Naive B cell (primary cell): ENCODE measurements around the gene FN1. TPM values are rescaled to one million over a fixed set of nuclear protein-coding genes. Genes with fewer than 3 reads are reported as not detected.

ENCODE experiments used
- ATAC-seq, 2 donors: fragments of 150-1000 bp; cut with Tn5 transposase; 2 replicates each; pipeline ENCODE4 v1.10.0; 2021; ENCODE audit warnings: low read depth in 2 of 2, mild to moderate bottlenecking in 2 of 2, moderate library complexity in 2 of 2
- DNase-seq: peaks from one replicate; pipeline ENCODE4 v3.0.0; 2022
- H3K27ac Mint-ChIP-seq, 6 donors: one replicate each; pipeline ENCODE4 v1.8.0; 2020 to 2022; ENCODE audit warnings: mild to moderate bottlenecking in 6 of 6, mixed read lengths in 6 of 6, moderate library complexity in 5 of 6, inconsistent platforms in 2 of 6
- H3K27me3 Mint-ChIP-seq, 3 donors: one replicate each; pipeline ENCODE4 v1.8.0; 2021 to 2022; ENCODE audit warnings: mixed read lengths in 3 of 3, mild to moderate bottlenecking in 1 of 3
- H3K36me3 Mint-ChIP-seq, 2 donors: one replicate each; pipeline ENCODE4 v1.8.0; 2020 to 2022; ENCODE audit warnings: mixed read lengths in 2 of 2, inconsistent platforms in 1 of 2, mild to moderate bottlenecking in 1 of 2
- H3K4me1 Mint-ChIP-seq, 3 donors: one replicate each; pipeline ENCODE4 v1.8.0; 2020 to 2022; ENCODE audit warnings: mixed read lengths in 3 of 3, inconsistent platforms in 1 of 3, mild to moderate bottlenecking in 1 of 3, moderate library complexity in 1 of 3
- H3K4me3 Mint-ChIP-seq, 8 donors: one replicate each; pipeline ENCODE4 v1.8.0; 2020 to 2022; ENCODE audit warnings: mild to moderate bottlenecking in 8 of 8, mixed read lengths in 8 of 8, moderate library complexity in 8 of 8, inconsistent platforms in 2 of 8
- H3K9me3 Mint-ChIP-seq, 7 donors: one replicate each; pipeline ENCODE4 v1.8.0; 2020 to 2022; ENCODE audit warnings: mixed read lengths in 7 of 7, mild to moderate bottlenecking in 5 of 7, inconsistent platforms in 2 of 7, moderate library complexity in 1 of 7
- polyA plus RNA-seq, 6 donors: library from polyadenylated mRNA; unstranded; fragments of 300-500 nt; fragmentation: Illumina TruSeq; gene quantifications; one replicate each; pipeline ENCODE4 v1.2.3, GENCODE V29; 2021; ENCODE audit warnings: low read depth in 6 of 6

The FN1 gene
- polyA plus RNA-seq, 6 donors from 2014 or later, result 0.53 to 2.0 (median 1.1) TPM; not detected in 1

- H3K9me3 Mint-ChIP-seq, result peaks cover 0 to 1% (median 0%) of the 10 kb centered on the region in 7 donors
- no peaks in the 10 kb centered on the region for H3K36me3 Mint-ChIP-seq
- H3K4me3 Mint-ChIP-seq, result no peak overlapping the region
- no peak overlapping the region for H3K27ac Mint-ChIP-seq
- H3K4me1 Mint-ChIP-seq, result no peaks in the 10 kb centered on the region
- ATAC-seq (no peak), DNase-seq (no peak)
- peaks cover 15 to 31% (median 22%) of the 10 kb centered on the region in 3 donors for H3K27me3 Mint-ChIP-seq
These were observed 18.8 kb upstream of the FN1 start for GRCh38 chr2:215454519-215455246.

GRCh38 chr2:215452725-215453124 lies 16.9 kb upstream of the FN1 start:
- DNase-seq, result no peak
- peaks cover 20 to 36% (median 30%) of the 10 kb centered on the region in 3 donors for H3K27me3 Mint-ChIP-seq
- ATAC-seq, result no peak
- H3K27ac Mint-ChIP-seq, result no peak overlapping the region
- peaks cover 0 to 1% (median 0%) of the 10 kb centered on the region in 7 donors for H3K9me3 Mint-ChIP-seq
- no peaks in the 10 kb centered on the region for H3K36me3 Mint-ChIP-seq
- no peak overlapping the region for H3K4me3 Mint-ChIP-seq
- no peaks in the 10 kb centered on the region for H3K4me1 Mint-ChIP-seq

GRCh38 chr2:215451012-215451756 lies 15.3 kb upstream of the FN1 start:
- Mint-ChIP-seq H3K36me3 (no peaks in the 10 kb centered on the region), H3K27me3 (peaks cover 25 to 44% (median 42%) of the 10 kb centered on the region in 3 donors), H3K4me3 (no peak overlapping the region), H3K27ac (no peak overlapping the region), H3K4me1 (no peaks in the 10 kb centered on the region), H3K9me3 (peaks cover 0 to 1% (median 0%) of the 10 kb centered on the region in 7 donors)
- no peak for ATAC-seq
- no peak for DNase-seq

GRCh38 chr2:215450188-215451011 lies 14.5 kb upstream of the FN1 start:
- DNase-seq, result no peak
- H3K4me3 Mint-ChIP-seq, result no peak overlapping the region

DNA sequence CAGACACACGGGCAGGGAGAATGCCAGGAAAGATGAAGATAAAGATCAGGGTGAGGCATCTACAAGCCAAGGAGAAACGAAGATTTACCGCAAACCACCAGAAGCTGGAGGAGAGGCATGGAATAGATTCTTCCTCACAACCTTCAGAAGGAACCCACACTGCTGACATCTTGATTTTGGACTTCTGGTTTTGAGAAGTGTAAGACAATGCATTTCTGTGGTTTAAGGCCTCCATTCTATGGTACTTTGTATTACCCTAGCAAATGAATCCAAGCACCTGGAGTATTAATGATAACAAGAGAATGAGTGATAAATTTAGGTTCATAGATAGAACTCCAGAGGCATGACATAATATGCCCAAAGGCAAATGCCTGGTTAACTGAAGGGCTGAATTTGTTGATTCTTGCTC lies 11.8 kb upstream of the FN1 start:
- ATAC-seq (no peak), DNase-seq (no peak)
- H3K36me3 Mint-ChIP-seq, result no peaks in the 10 kb centered on the region
- no peak overlapping the region for H3K27ac Mint-ChIP-seq
- H3K9me3 Mint-ChIP-seq, result peaks cover 0 to 1% (median 0%) of the 10 kb centered on the region in 7 donors
- peaks cover 16 to 56% (median 43%) of the 10 kb centered on the region in 3 donors for H3K27me3 Mint-ChIP-seq
- H3K4me1 Mint-ChIP-seq, result no peaks in the 10 kb centered on the region
- no peak overlapping the region for H3K4me3 Mint-ChIP-seq

More at GRCh38 chr2:215450188-215451011, 14.5 kb upstream of the FN1 start:
- ATAC-seq, result no peak
- Mint-ChIP-seq H3K9me3 (peaks cover 0 to 1% (median 0%) of the 10 kb centered on the region in 7 donors), H3K27ac (no peak overlapping the region), H3K27me3 (peaks cover 25 to 47% (median 42%) of the 10 kb centered on the region in 3 donors), H3K4me1 (no peaks in the 10 kb centered on the region), H3K36me3 (no peaks in the 10 kb centered on the region)

GRCh38 chr2:215447056-215447455 lies 11.2 kb upstream of the FN1 start:
- Mint-ChIP-seq H3K27ac (no peak overlapping the region), H3K9me3 (peaks cover 0 to 1% (median 0%) of the 10 kb centered on the region in 7 donors)

GRCh38 chr2:215442401-215442787 lies 6.5 kb upstream of the FN1 start:
- H3K36me3 Mint-ChIP-seq, result no peaks in the 10 kb centered on the region
- no peak overlapping the region for H3K4me3 Mint-ChIP-seq
- peaks cover 38 to 58% (median 46%) of the 10 kb centered on the region in 3 donors for H3K27me3 Mint-ChIP-seq

More at GRCh38 chr2:215447056-215447455, 11.2 kb upstream of the FN1 start:
- peaks cover 19 to 56% (median 39%) of the 10 kb centered on the region in 3 donors for H3K27me3 Mint-ChIP-seq
- no peaks in the 10 kb centered on the region for H3K36me3 Mint-ChIP-seq
- DNase-seq, result no peak
- no peak overlapping the region for H3K4me3 Mint-ChIP-seq
- no peak for ATAC-seq
- no peaks in the 10 kb centered on the region for H3K4me1 Mint-ChIP-seq

GRCh38 chr2:215441560-215442400 lies 5.9 kb upstream of the FN1 start:
- Mint-ChIP-seq H3K36me3 (no peaks in the 10 kb centered on the region), H3K4me3 (no peak overlapping the region), H3K9me3 (no peaks in the 10 kb centered on the region), H3K4me1 (peaks cover 3 to 5% (median 5%) of the 10 kb centered on the region in 3 donors), H3K27ac (peak overlapping the region in 1 of 6 donors; percentile 21), H3K27me3 (peaks cover 41 to 59% (median 46%) of the 10 kb centered on the region in 3 donors)
- DNase-seq (no peak), ATAC-seq (no peak)

More at GRCh38 chr2:215442401-215442787, 6.5 kb upstream of the FN1 start:
- DNase-seq (no peak), ATAC-seq (no peak)
- no peaks in the 10 kb centered on the region for H3K4me1 Mint-ChIP-seq
- H3K9me3 Mint-ChIP-seq, result no peaks in the 10 kb centered on the region
- H3K27ac Mint-ChIP-seq, result no peak overlapping the region

DNA sequence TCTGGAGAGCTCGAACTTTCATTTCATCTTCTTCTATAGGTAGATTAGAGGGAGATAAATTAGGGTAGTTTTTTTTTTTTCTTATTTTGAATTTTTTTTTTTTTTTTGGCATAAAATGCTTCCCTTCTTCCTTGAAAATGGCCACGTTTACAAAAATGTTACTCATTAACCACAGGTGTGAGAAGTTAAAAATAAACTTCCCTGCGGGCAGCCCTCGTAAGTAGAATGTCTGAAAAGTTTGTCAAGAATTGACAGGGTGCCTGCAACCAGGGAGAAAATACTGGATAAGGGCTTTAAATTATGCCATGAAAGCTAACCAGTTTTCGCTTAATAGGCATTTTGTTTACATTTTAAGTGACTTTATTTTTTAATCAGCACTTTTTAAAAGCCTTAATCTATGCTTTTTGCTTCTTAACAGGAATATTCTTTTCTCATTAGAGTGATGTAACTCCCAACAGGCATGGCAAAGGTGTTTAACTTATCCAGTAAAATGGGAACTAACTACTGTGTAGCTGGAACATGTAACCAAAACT lies 4.2 kb upstream of the FN1 start:
- Mint-ChIP-seq H3K27me3 (peaks cover 48 to 63% (median 52%) of the 10 kb centered on the region in 3 donors), H3K27ac (no peak overlapping the region), H3K4me3 (no peak overlapping the region), H3K4me1 (peaks cover 9 to 18% (median 17%) of the 10 kb centered on the region in 3 donors), H3K9me3 (peaks cover 0 to 3% (median 0%) of the 10 kb centered on the region in 7 donors), H3K36me3 (no peaks in the 10 kb centered on the region)
- DNase-seq (no peak), ATAC-seq (no peak)

GRCh38 chr2:215439404-215439803 lies 3.5 kb upstream of the FN1 start:
- Mint-ChIP-seq H3K36me3 (no peaks in the 10 kb centered on the region), H3K4me1 (peaks cover 10 to 24% (median 18%) of the 10 kb centered on the region in 3 donors), H3K27me3 (peaks cover 54 to 70% (median 57%) of the 10 kb centered on the region in 3 donors), H3K4me3 (no peak overlapping the region), H3K9me3 (peaks cover 0 to 4% (median 0%) of the 10 kb centered on the region in 7 donors), H3K27ac (peak overlapping the region in 1 of 6 donors; percentile 47)
- DNase-seq, result no peak
- no peak for ATAC-seq

DNA sequence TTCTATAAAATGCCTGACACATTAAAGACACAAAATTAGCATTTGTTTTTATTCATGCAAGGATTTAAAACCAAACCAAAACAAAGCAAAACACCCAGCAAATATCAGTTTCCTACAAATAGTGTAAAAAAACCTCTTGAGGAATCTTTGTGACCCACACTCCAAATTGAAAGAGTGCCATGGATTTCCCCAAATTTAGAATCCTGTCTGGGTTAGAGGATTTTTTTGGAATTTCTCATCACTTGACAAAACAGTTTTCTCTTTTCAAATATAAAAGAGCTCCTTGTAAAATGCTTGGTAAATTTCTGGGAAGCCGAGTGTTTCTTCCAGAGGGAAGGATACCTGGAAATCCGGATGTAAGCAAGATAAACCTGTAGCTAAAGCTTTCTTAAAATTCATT lies 1.7 kb upstream of the FN1 start:
- peaks cover 63 to 71% (median 68%) of the 10 kb centered on the region in 3 donors for H3K27me3 Mint-ChIP-seq
- DNase-seq (no peak), ATAC-seq (no peak)
- no peak overlapping the region for H3K27ac Mint-ChIP-seq
- H3K4me1 Mint-ChIP-seq, result peaks cover 10 to 24% (median 18%) of the 10 kb centered on the region in 3 donors
- H3K36me3 Mint-ChIP-seq, result no peaks in the 10 kb centered on the region
- H3K9me3 Mint-ChIP-seq, result peaks cover 0 to 4% (median 0%) of the 10 kb centered on the region in 7 donors
- peak overlapping the region in 4 of 8 donors; percentile 29 to 77 (median 51) for H3K4me3 Mint-ChIP-seq
